Right atrium auricular region (tissue), 2 donors: ENCODE measurements around the gene C1orf146. TPM values are rescaled to one million over a fixed set of nuclear protein-coding genes. Genes with fewer than 3 reads are reported as not detected.

Experiments
- DNase-seq: peaks from one replicate; pipeline ENCODE4 v3.0.0-alpha.2; 2019; ENCODE audit warnings: low spot score
- H3K27ac ChIP-seq, 2 donors: fragments of 200-600 bp; sonication (generic); 1 replicate in 1 of 2; 2 replicates in 1 of 2; pipeline ENCODE4 v1.5.1; 2016 to 2019
- H3K27me3 ChIP-seq, 2 donors: fragments of 200-600 bp; sonication (generic); one replicate each; pipeline versions ENCODE4 v1.5.1 to v1.6.0; 2017 to 2019
- H3K36me3 ChIP-seq: fragments of 200-600 bp; sonication (generic); one replicate; pipeline ENCODE4 v1.5.1; 2016
- H3K4me1 ChIP-seq, 2 donors: fragments of 200-600 bp; sonication (generic); one replicate each; pipeline versions ENCODE4 v1.5.1 to v1.6.0; 2017 to 2019
- H3K4me3 ChIP-seq, 2 donors: fragments of 200-600 bp; sonication (generic); 1 replicate in 1 of 2; 2 replicates in 1 of 2; pipeline ENCODE4 v1.5.1; 2017 to 2019; ENCODE audit warnings: mild to moderate bottlenecking in 1 of 2, moderate library complexity in 1 of 2
- H3K9me3 ChIP-seq, 2 donors: fragments of 200-600 bp; sonication (generic); one replicate each; pipeline ENCODE4 v1.5.1; 2019
- total RNA-seq, 2 donors: library from RNA; depleted of rRNA; stranded (reverse); fragments of >200 nt; gene quantifications; one replicate each; pipeline ENCODE4 v1.1.0, GENCODE V29; 2016
- TF ChIP-seq, protein P1 (sequence below), 2 donors: fragments of 200-600 bp; sonication (generic); IDR thresholded peaks; one replicate each; pipeline ENCODE4 v1.5.1; 2019; ENCODE audit warnings: antibody characterized with exemption in 2 of 2

Gene C1orf146, protein sequence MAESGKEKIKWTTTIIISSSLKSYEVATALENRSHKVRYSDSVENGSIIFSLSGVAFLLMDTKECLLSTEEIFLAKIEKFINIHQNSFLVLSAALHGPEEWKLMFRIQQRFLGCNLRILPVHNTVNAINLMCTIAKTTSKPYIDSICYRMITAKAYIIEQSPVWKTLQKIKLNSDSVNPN
- total RNA-seq: not detected

DNA sequence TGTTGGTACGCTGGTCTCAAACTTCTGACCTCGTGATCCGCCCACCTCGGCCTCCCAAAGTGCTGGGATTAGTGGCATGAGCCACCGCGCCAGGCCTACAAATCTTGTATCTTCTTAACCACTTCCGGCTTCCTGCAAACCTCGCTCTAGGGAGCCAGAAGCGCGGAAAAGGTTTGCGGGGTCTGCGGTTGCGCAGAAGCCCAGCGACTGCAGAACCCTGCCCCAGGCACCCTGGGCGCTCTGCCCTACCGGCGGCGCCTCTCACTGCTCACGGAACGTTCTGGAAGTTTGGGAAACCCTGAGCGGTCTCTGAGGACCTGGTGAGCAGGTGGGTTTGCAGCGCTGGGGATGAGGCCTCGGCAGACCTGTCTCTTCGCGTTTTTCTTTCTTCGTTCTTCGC, at the start of gene C1orf146:
Gene C1orf146 (plus strand): TSS at position 195 of the 400 bp plus-strand sequence. CDS start 13,506 bp downstream, outside the sequence.
- TF ChIP-seq, protein P1, sequence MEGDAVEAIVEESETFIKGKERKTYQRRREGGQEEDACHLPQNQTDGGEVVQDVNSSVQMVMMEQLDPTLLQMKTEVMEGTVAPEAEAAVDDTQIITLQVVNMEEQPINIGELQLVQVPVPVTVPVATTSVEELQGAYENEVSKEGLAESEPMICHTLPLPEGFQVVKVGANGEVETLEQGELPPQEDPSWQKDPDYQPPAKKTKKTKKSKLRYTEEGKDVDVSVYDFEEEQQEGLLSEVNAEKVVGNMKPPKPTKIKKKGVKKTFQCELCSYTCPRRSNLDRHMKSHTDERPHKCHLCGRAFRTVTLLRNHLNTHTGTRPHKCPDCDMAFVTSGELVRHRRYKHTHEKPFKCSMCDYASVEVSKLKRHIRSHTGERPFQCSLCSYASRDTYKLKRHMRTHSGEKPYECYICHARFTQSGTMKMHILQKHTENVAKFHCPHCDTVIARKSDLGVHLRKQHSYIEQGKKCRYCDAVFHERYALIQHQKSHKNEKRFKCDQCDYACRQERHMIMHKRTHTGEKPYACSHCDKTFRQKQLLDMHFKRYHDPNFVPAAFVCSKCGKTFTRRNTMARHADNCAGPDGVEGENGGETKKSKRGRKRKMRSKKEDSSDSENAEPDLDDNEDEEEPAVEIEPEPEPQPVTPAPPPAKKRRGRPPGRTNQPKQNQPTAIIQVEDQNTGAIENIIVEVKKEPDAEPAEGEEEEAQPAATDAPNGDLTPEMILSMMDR (IDR thresholded peaks at IDR 0.05): no peak
- no peaks in the 10 kb centered on the region for H3K4me1 ChIP-seq
- no peaks in the 10 kb centered on the region for H3K27me3 ChIP-seq
- no peak for DNase-seq
- H3K4me3 ChIP-seq: no peak within 1 kb of the TSS
- H3K36me3 ChIP-seq: no peaks in the 10 kb centered on the region
- H3K9me3 ChIP-seq: no peaks in the 10 kb centered on the region
- no peak within 1 kb of the TSS for H3K27ac ChIP-seq

DNA sequence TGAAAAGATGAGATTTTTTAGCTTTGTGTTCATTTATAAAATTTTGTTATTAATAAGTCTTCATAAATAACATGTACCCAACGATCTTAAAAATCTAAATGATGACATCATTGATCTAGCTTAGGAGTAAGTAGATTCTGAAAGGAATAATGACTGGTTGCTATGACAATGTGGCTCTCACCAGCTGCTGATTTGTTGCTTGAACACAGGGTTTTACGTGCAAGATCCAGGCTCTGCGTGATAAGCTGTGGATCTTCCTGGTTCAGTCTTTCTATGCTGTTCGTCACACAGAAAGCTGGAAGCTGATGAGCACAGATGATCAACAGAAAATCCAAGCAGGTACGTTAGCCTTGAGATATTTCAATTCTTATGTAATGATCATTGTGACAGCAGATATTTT, 49.1 kb upstream of the C1orf146 start:
- no peaks in the 10 kb centered on the region for H3K9me3 ChIP-seq
- DNase-seq: no peak
- H3K27me3 ChIP-seq: no peaks in the 10 kb centered on the region
- no peaks in the 10 kb centered on the region for H3K4me1 ChIP-seq
- no peaks in the 10 kb centered on the region for H3K36me3 ChIP-seq
- no peak overlapping the region for H3K4me3 ChIP-seq
- TF ChIP-seq, protein P1 (IDR thresholded peaks at IDR 0.05): no peak
- H3K27ac ChIP-seq: no peak overlapping the region

DNA sequence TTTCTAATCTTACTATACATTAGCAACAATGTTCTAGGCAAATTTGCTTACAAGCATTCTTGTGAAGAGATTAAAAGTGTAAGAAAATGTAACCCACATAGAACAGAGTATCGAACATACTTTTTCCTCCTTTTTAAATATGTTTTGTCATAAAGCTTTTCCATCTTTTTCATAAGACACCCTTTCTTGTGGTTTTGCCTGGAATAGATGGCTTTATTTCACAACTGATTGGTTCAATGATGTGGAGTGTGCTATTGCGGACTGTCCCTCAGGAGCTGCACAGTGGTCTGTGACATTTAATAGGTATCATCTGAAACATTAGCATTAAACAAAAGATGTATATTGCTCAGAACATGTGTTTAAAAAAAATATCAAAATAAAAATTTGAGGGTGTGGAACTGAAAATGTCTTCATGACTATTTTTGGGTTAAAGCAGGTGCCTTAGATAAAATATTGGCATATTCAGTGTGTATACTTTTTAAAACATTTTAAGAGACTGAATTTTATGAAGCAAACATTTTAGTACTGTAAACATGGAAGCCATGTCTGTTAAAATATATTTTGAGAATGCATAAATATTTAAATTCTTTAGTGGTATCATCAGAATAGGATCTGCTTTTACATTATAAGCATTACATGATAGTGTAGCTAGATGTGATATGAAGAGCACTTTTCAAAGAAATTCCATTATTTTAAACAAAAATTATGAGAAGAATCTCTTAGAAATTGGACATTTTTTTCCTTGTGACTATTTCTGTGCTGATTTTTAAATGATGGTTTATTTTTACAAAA, 48.3 kb upstream of the C1orf146 start:
- no peaks in the 10 kb centered on the region for H3K9me3 ChIP-seq
- no peaks in the 10 kb centered on the region for H3K36me3 ChIP-seq
- no peak overlapping the region for H3K4me3 ChIP-seq
- TF ChIP-seq, protein P1 (IDR thresholded peaks at IDR 0.05): no peak
- no peak for DNase-seq
- H3K4me1 ChIP-seq: no peaks in the 10 kb centered on the region
- H3K27me3 ChIP-seq: no peaks in the 10 kb centered on the region
- H3K27ac ChIP-seq: no peak overlapping the region

DNA sequence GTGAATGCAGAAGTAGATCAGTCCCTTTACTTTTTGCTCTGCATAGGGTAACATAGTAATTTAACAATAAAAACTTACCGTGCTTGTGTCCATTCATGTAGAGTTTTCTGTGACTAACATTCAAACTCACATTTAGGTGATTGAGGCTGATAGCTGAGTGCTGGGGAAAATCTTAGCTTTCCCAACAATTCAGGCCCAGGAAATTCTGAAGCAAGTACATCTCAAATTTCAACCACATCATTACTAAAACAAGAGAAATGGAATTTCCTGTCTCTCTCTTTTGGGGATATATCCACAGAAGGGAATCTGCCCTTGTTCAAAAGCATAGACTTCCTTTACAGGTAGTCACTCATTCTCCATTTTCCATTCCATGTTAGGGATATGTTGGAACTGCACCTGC, 33.1 kb upstream of the C1orf146 start:
- Histone ChIP-seq H3K27me3 (no peaks in the 10 kb centered on the region), H3K4me3 (no peak overlapping the region), H3K27ac (no peak overlapping the region), H3K4me1 (no peaks in the 10 kb centered on the region), H3K36me3 (peaks cover 11% of the 10 kb centered on the region), H3K9me3 (no peaks in the 10 kb centered on the region)
- no peak for DNase-seq
- TF ChIP-seq, protein P1 (IDR thresholded peaks at IDR 0.05): no peak

DNA sequence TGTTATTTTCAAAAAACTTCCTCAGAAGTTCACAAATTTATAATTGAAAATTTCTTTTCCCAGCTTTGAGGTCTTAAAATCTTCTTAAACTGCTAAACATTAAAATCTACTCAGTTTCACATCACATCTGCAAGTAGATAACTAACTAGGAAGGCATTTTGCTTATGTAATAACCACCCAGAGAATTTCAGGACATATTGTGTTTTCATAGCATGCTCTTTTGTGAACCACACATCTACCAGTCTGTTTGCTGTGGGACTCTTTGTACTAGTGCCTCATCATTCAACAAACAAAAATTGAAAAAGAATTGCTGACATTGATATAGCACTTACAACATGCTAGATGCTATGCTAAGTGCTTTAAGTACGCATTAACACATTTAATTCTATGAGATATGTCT, 31.6 kb upstream of the C1orf146 start:
- DNase-seq: no peak
- peaks cover 4% of the 10 kb centered on the region for H3K36me3 ChIP-seq
- no peak overlapping the region for H3K27ac ChIP-seq
- H3K4me1 ChIP-seq: no peaks in the 10 kb centered on the region
- no peaks in the 10 kb centered on the region for H3K9me3 ChIP-seq
- H3K27me3 ChIP-seq: no peaks in the 10 kb centered on the region
- TF ChIP-seq, protein P1 (IDR thresholded peaks at IDR 0.05): no peak
- H3K4me3 ChIP-seq: no peak overlapping the region
